K562 (cell line): ENCODE data around the gene C1QTNF8. TPM values are rescaled to one million over a fixed set of nuclear protein-coding genes. Genes with fewer than 3 reads are reported as not detected.

Experiments
- ATAC-seq: fragments of 200-7000 bp; cut with Tn5 transposase; 3 replicates; pipeline ENCODE4 v1.9.1; 2020; ENCODE audit warnings: moderate library complexity
- BruUV-seq: library from RNA; stranded (reverse); fragments of 400-500 nt; replicated peaks from 2 replicates; lab custom pipeline; 2021; lab: Mats Ljungman, UMichigan
- CTCF ChIA-PET: fragments of 300-600 bp; formaldehyde crosslinking; extraction: SDS; loops from one replicate; lab custom pipeline; 2021; ENCODE audit warnings: low intra/inter-chr PET ratio; lab: Yijun Ruan, JAX
- POLR2A ChIA-PET: fragments of 300-600, 350-650 bp; sonication (Branson Sonifier 250); formaldehyde crosslinking; extraction: SDS; loops from one replicate; lab custom pipeline; 2021; ENCODE audit warnings: antibody characterized with exemption, inconsistent platforms; lab: Yijun Ruan, JAX
- DNase-seq, 4 experiments: peaks; one replicate each; pipeline versions ENCODE4 v3.0.0 to v3.0.0-alpha.2; 2011 to 2018; ENCODE audit warnings: low spot score in 3 of 4, mixed read lengths in 3 of 4; ENCODE audit errors: extremely low read depth in 1 of 4
- FAIRE-seq: peaks from 2 replicates; lab custom pipeline; 2011; peaks lifted over from hg19 to GRCh38; lab: Jason Lieb, UNC
- H2AFZ ChIP-seq: 2 replicates; pipeline ENCODE4 v1.6.0; 2011; ENCODE audit warnings: low read depth, low read length, control low read depth, inconsistent platforms
- H3K27ac ChIP-seq: fragments of 200-600 bp; 3 replicates; pipeline ENCODE4 v1.8.0; 2011; ENCODE audit warnings: low read depth, mild to moderate bottlenecking, control low read depth, inconsistent platforms, low read length, moderate library complexity, mixed read lengths; ENCODE audit errors: extremely low read depth
- H3K27me3 ChIP-seq, 2 experiments: fragments of 300-600 bp in 1 of 2; 2 replicates in 1 of 2; 3 replicates in 1 of 2; pipeline versions ENCODE4 v1.6.0 to v1.8.0; 2011; ENCODE audit warnings: inconsistent platforms in 2 of 2, low read length in 2 of 2, mild to moderate bottlenecking in 1 of 2, mixed read lengths in 1 of 2, moderate library complexity in 1 of 2; ENCODE audit not compliant: control insufficient read depth in 2 of 2, insufficient read depth in 2 of 2
- H3K36me3 ChIP-seq: fragments of 300-600 bp; 3 replicates; pipeline ENCODE4 v1.8.0; 2011; ENCODE audit warnings: mild to moderate bottlenecking, low read length, inconsistent platforms; ENCODE audit not compliant: control insufficient read depth, insufficient read depth
- H3K4me1 ChIP-seq, 2 experiments: fragments of 200-600 bp in 1 of 2; replicated peaks in 1 of 2; 2 replicates in 1 of 2; 3 replicates in 1 of 2; pipeline versions ENCODE4 v1.5.1 to v1.8.0; 2011; ENCODE audit warnings: inconsistent platforms in 2 of 2, low read length in 2 of 2, mild to moderate bottlenecking in 1 of 2, mixed read lengths in 1 of 2, moderate library complexity in 1 of 2; ENCODE audit not compliant: control insufficient read depth in 2 of 2, insufficient read depth in 2 of 2
- H3K4me2 ChIP-seq: 2 replicates; pipeline ENCODE4 v1.6.1; 2011; ENCODE audit warnings: low read length, control low read depth, inconsistent platforms, mixed read lengths; ENCODE audit not compliant: insufficient read depth
- H3K4me3 ChIP-seq: fragments of 200-600 bp; sonication (generic), shearing (Covaris generic); 2 replicates; pipeline ENCODE4 v1.5.1; 2016; ENCODE audit warnings: control low read depth, inconsistent platforms
- H3K79me2 ChIP-seq: fragments of 200-600 bp; 3 replicates; pipeline ENCODE4 v1.8.0; 2011; ENCODE audit warnings: low read length, inconsistent platforms; ENCODE audit not compliant: control insufficient read depth, insufficient read depth
- H3K9ac ChIP-seq, 2 experiments: 2 replicates each; pipeline versions ENCODE4 v1.6.0 to v1.6.1; 2011; ENCODE audit warnings: low read depth in 2 of 2, low read length in 2 of 2, control low read depth in 1 of 2, inconsistent platforms in 1 of 2, mild to moderate bottlenecking in 1 of 2, mixed read lengths in 1 of 2; ENCODE audit not compliant: insufficient read depth in 1 of 2
- H3K9me1 ChIP-seq: one replicate; pipeline ENCODE4 v1.6.0; 2011; ENCODE audit warnings: inconsistent platforms, mild to moderate bottlenecking, low read length, moderate library complexity; ENCODE audit not compliant: control insufficient read depth, insufficient read depth
- H3K9me3 ChIP-seq: replicated peaks from 2 replicates; pipeline ENCODE4 v1.5.1; 2011; ENCODE audit warnings: low read depth, low read length, inconsistent platforms; ENCODE audit not compliant: control insufficient read depth, insufficient read depth
- H4K20me1 ChIP-seq: replicated peaks from 2 replicates; pipeline ENCODE4 v1.6.1; 2011; ENCODE audit warnings: low read length, inconsistent platforms, mixed read lengths; ENCODE audit not compliant: control insufficient read depth, insufficient read depth
- CBFA2T2 ChIP-seq: fragments of 450-650 bp; conservative IDR thresholded peaks from 2 replicates; pipeline ENCODE4 v1.6.1; 2017; ENCODE audit warnings: mild to moderate bottlenecking
- JUND ChIP-seq, 2 experiments: IDR thresholded peaks; 2 replicates in 1 of 2; 3 replicates in 1 of 2; pipeline ENCODE4 v1.6.1; 2011; ENCODE audit warnings: borderline replicate concordance in 2 of 2, low read depth in 2 of 2, low read length in 2 of 2, improper control_type of control experiment in 1 of 2, missing biosample characterization in 1 of 2, missing genetic modification characterization in 1 of 2, missing genetic modification reagents in 1 of 2
- ZNF274 ChIP-seq: IDR thresholded peaks from 2 replicates; pipeline ENCODE4 v1.6.1; 2011; ENCODE audit warnings: low read depth, mild to moderate bottlenecking, low read length, moderate library complexity, borderline replicate concordance
- ZNF3 ChIP-seq: fragments of 250-450 bp; sonication (Bioruptor Pico); IDR thresholded peaks from 2 replicates; pipeline ENCODE4 v1.5.0; 2021; ENCODE audit warnings: mild to moderate bottlenecking, moderate library complexity
- ZNF354B ChIP-seq: fragments of 250-450 bp; sonication (Bioruptor Pico); IDR thresholded peaks from 2 replicates; pipeline ENCODE4 v1.4.0; 2020
- WGBS: fragments of 100-300 bp; shearing (Covaris generic); methylation state at CpG from one replicate; pipeline ENCODE4 v1.1.6; 2016; ENCODE audit warnings: low coverage, mixed read lengths; ENCODE audit not compliant: insufficient coverage; ENCODE audit errors: missing lambda C conversion rate; 5-methylcytosine and 5-hydroxymethylcytosine counted together
- in situ Hi-C: fragments of 300-500 bp; cut with MboI; formaldehyde crosslinking; loops from 4 replicates; pipeline ENCODE4 v1.15.0; 2018; ENCODE audit warnings: inconsistent platforms, mixed read lengths
- intact Hi-C: fragments of 100-400 bp; cut with micrococcal nuclease; formaldehyde crosslinking; loops from 2 replicates; pipeline ENCODE4 v1.14.2; 2022
- polyA plus RNA-seq, 8 experiments: library from polyadenylated mRNA; depleted of rRNA in 4 of 8; stranded (reverse) in 5 of 8; unstranded in 3 of 8; fragments of >200 nt; fragmentation: Nextera tagmentation in 2 of 8; fragmentation: Illumina TruSeq in 1 of 8; extraction: Ambion mirVana in 2 of 8; extraction: Trizol in 1 of 8; gene quantifications; 2 replicates each; pipeline versions ENCODE4 v1.2.1 to v1.2.3, GENCODE V29; 2011 to 2014; ENCODE audit warnings: inconsistent platforms in 1 of 8, missing spikeins in 1 of 8
- total RNA-seq, 7 experiments: library from RNA; depleted of rRNA in 6 of 7; stranded (reverse); fragments of >200 nt in 6 of 7; fragmentation: Illumina TruSeq in 2 of 7; extraction: Trizol in 2 of 7; gene quantifications; 2 replicates each; pipeline versions ENCODE4 v1.2.1 to v1.2.3, GENCODE V29; 2011 to 2021; ENCODE audit warnings: low replicate concordance in 1 of 7
- TF ChIP-seq, protein P1 (sequence below): sonication (generic); formaldehyde crosslinking; IDR thresholded peaks from 2 replicates; pipeline ENCODE4 v1.4.0; 2020; ENCODE audit warnings: mild to moderate bottlenecking, missing genetic modification reagents

Gene C1QTNF8
- total and polyA plus RNA-seq, 9 of the 15 experiments (the other 6 are each of a cell fraction or from before 2014, with no cell fraction given): not detected

DNA sequence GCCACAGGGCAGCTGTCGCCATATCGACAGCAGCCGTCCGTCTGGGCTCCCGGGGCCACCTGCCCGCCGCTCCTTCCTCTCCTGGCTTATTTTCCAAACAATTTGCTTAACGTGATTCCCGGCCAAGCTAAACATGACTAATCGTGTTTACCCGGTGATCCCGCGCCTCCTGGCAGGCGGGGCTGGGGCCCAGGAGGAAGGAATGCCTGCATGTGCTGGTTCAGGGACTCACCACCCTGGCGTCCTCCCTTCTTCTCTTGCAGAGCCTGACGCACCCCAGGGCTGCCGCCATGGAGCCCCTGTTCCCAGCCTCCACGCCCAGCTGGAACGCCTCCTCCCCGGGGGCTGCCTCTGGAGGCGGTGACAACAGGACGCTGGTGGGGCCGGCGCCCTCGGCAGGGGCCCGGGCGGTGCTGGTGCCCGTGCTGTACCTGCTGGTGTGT lies 17.4 kb downstream of the C1QTNF8 start:
- Histone ChIP-seq H3K9ac (no peak overlapping the region; a peak in 1 of 4 replicates), H3K27ac (no peak overlapping the region), H4K20me1 (no peaks in the 10 kb centered on the region; the same call in 1 of the 2 replicates), H3K4me1 (peaks cover 0 to 31% of the 10 kb centered on the region in 2 experiments; a peak in 1 of 5 replicates), H3K4me3 (no peak overlapping the region), H3K4me2 (no peak overlapping the region)
- no peak for FAIRE-seq
- in situ Hi-C loops: no loop called here
- POLR2A ChIA-PET: interaction anchor here (0.5 kb wide), 1 partner anchor 137 kb away, joined by 3 read pairs; no protein-coding TSS in a partner anchor
- TF ChIP-seq, protein P1, sequence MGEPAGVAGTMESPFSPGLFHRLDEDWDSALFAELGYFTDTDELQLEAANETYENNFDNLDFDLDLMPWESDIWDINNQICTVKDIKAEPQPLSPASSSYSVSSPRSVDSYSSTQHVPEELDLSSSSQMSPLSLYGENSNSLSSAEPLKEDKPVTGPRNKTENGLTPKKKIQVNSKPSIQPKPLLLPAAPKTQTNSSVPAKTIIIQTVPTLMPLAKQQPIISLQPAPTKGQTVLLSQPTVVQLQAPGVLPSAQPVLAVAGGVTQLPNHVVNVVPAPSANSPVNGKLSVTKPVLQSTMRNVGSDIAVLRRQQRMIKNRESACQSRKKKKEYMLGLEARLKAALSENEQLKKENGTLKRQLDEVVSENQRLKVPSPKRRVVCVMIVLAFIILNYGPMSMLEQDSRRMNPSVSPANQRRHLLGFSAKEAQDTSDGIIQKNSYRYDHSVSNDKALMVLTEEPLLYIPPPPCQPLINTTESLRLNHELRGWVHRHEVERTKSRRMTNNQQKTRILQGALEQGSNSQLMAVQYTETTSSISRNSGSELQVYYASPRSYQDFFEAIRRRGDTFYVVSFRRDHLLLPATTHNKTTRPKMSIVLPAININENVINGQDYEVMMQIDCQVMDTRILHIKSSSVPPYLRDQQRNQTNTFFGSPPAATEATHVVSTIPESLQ (CRISPR knock-in tag): no peak
- no peak for TF ChIP-seq ZNF354B (CRISPR knock-in tag)
- TF ChIP-seq CBFA2T2: no peak
- TF ChIP-seq ZNF3 (CRISPR knock-in tag): no peak
- TF ChIP-seq ZNF274: no peak
- TF ChIP-seq JUND (IDR thresholded peaks at IDR 0.05; ENCODE audit: borderline replicate concordance, low read depth, low read length): no peak
- no peak for TF ChIP-seq JUND (tag; IDR thresholded peaks at IDR 0.05; ENCODE audit: borderline replicate concordance, low read depth, low read length)
- TF ChIP-seq, all 486 proteins: peak for 0
- intact Hi-C loops: no loop called here
- no peak for ATAC-seq
- no peaks in the 10 kb centered on the region for H3K9me1 ChIP-seq
- no peaks in the 10 kb centered on the region for H3K79me2 ChIP-seq
- CTCF ChIA-PET: no interaction called here
- peaks cover 8 to 66% of the 10 kb centered on the region in 2 experiments; a peak in 4 of 5 replicates for H3K27me3 ChIP-seq
- no TSS peak for BruUV-seq
- H3K9me3 ChIP-seq: no peaks in the 10 kb centered on the region
- H3K36me3 ChIP-seq: no peaks in the 10 kb centered on the region
- no peak for DNase-seq
- H2AFZ ChIP-seq: no peak overlapping the region
- under 1% methylated on average over 28 of the region's 28 CpGs for WGBS
